SU-DHL-6 (cell line): ENCODE measurements around the gene ASCL2.

ENCODE experiments used
- EZH2phosphoT487 ChIP-seq: fragments of 200-600 bp; sonication (generic), shearing (Covaris generic); conservative IDR thresholded peaks from 2 replicates; pipeline ENCODE4 v1.6.1; 2018; ENCODE audit warnings: mild to moderate bottlenecking, antibody characterized with exemption, low read length, moderate library complexity, mixed read lengths
- TF ChIP-seq, protein P1 (sequence below): fragments of 200-600 bp; sonication (generic); IDR thresholded peaks from one replicate; pipeline ENCODE4 v1.5.1; 2017; ENCODE audit warnings: antibody characterized with exemption, mild to moderate bottlenecking, low read length, moderate library complexity; ENCODE audit not compliant: insufficient read depth, poor library complexity, severe bottlenecking

DNA sequence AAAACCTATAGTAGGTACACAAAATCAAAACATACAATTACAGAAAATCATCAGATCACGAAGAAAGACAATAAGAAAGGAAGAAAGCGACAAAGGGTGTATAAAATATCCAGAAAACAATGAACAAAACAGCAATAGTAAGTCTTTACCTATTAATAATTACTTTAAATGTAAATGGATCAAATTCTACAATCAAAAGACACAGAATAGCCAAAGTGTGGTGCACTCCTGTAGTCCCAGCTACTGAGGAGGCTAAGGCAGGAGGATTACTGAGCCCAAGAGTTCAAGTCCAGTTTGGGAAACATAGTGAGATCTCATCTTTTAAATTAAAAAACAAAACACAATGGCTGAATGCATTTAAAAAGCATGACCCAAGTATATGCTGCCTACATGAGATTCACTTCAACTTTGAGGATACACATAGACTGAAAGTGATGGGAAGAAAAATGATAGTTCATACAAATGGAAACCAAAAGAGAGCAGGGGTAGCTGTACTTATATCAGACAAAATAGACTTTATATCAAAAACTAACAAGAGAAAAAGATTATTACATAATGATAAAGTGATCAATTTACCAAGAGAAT is 40.6 kb downstream of the ASCL2 start:
- TF ChIP-seq, protein P1, sequence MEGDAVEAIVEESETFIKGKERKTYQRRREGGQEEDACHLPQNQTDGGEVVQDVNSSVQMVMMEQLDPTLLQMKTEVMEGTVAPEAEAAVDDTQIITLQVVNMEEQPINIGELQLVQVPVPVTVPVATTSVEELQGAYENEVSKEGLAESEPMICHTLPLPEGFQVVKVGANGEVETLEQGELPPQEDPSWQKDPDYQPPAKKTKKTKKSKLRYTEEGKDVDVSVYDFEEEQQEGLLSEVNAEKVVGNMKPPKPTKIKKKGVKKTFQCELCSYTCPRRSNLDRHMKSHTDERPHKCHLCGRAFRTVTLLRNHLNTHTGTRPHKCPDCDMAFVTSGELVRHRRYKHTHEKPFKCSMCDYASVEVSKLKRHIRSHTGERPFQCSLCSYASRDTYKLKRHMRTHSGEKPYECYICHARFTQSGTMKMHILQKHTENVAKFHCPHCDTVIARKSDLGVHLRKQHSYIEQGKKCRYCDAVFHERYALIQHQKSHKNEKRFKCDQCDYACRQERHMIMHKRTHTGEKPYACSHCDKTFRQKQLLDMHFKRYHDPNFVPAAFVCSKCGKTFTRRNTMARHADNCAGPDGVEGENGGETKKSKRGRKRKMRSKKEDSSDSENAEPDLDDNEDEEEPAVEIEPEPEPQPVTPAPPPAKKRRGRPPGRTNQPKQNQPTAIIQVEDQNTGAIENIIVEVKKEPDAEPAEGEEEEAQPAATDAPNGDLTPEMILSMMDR: no peak
- no peak for TF ChIP-seq EZH2phosphoT487
